Mesenchymal stem cell (in vitro differentiated cells and primary cell): Measurements from ENCODE around the gene POLK.
A peak's percentile ranks its signal among the peaks of the same experiment; 100 is the strongest.

ENCODE experiments used
- DNase-seq: peaks from one replicate; pipeline ENCODE4 v3.0.0-alpha.2; 2013
- H2AFZ ChIP-seq: one replicate; pipeline ENCODE4 v1.6.1; 2013; ENCODE audit warnings: low read depth, mild to moderate bottlenecking, control low read depth, inconsistent platforms, low read length, moderate library complexity
- H2AK5ac ChIP-seq: 2 replicates; pipeline ENCODE4 v1.6.1; 2013; ENCODE audit warnings: low read length, moderate library complexity, mild to moderate bottlenecking, inconsistent platforms; ENCODE audit not compliant: severe bottlenecking
- H2BK120ac ChIP-seq: one replicate; pipeline ENCODE4 v1.6.1; 2013; ENCODE audit warnings: low read depth, mild to moderate bottlenecking, inconsistent platforms, low read length, moderate library complexity
- H2BK12ac ChIP-seq, 2 experiments: one replicate each; pipeline ENCODE4 v1.6.1; 2013; ENCODE audit warnings: inconsistent platforms in 2 of 2, low read length in 2 of 2, mild to moderate bottlenecking in 2 of 2, moderate library complexity in 2 of 2, control low read depth in 1 of 2
- H2BK15ac ChIP-seq: one replicate; pipeline ENCODE4 v1.6.1; 2013; ENCODE audit warnings: mild to moderate bottlenecking, low read depth, inconsistent platforms; ENCODE audit not compliant: poor library complexity, severe bottlenecking
- H2BK5ac ChIP-seq: 2 replicates; pipeline ENCODE4 v1.6.1; 2013; ENCODE audit warnings: low read depth, mild to moderate bottlenecking, low read length, control low read depth, inconsistent platforms; ENCODE audit not compliant: poor library complexity, severe bottlenecking
- H3K14ac ChIP-seq, 2 experiments: one replicate each; pipeline ENCODE4 v1.6.1; 2013; ENCODE audit warnings: inconsistent platforms in 2 of 2, low read length in 2 of 2, control low read depth in 1 of 2, mild to moderate bottlenecking in 1 of 2, moderate library complexity in 1 of 2
- H3K18ac ChIP-seq, 2 experiments: one replicate each; pipeline ENCODE4 v1.6.1; 2013; ENCODE audit warnings: inconsistent platforms in 2 of 2, low read length in 2 of 2, control low read depth in 1 of 2, low read depth in 1 of 2, mild to moderate bottlenecking in 1 of 2
- H3K23ac ChIP-seq, 2 experiments: one replicate each; pipeline ENCODE4 v1.6.1; 2013; ENCODE audit warnings: inconsistent platforms in 2 of 2, low read length in 2 of 2, mild to moderate bottlenecking in 2 of 2, moderate library complexity in 2 of 2, control low read depth in 1 of 2
- H3K27ac ChIP-seq: 2 replicates; pipeline ENCODE4 v1.5.1; 2013; ENCODE audit warnings: mild to moderate bottlenecking, moderate library complexity, low read length, control low read depth, inconsistent platforms; ENCODE audit not compliant: poor library complexity, severe bottlenecking
- H3K27me3 ChIP-seq, 2 experiments: 2 replicates each; pipeline versions ENCODE4 v1.6.1 to v1.7.0; 2013; ENCODE audit warnings: low read length in 2 of 2, mild to moderate bottlenecking in 2 of 2, moderate library complexity in 2 of 2, control low read depth in 1 of 2, inconsistent platforms in 1 of 2; ENCODE audit not compliant: control insufficient read depth in 1 of 2, insufficient read depth in 1 of 2
- H3K36me3 ChIP-seq, 2 experiments: 2 replicates each; pipeline versions ENCODE4 v1.6.1 to v1.7.0; 2013; ENCODE audit warnings: low read length in 2 of 2, control low read depth in 1 of 2, inconsistent platforms in 1 of 2, low read depth in 1 of 2, mild to moderate bottlenecking in 1 of 2; ENCODE audit not compliant: insufficient read depth in 2 of 2, control insufficient read depth in 1 of 2
- H3K4ac ChIP-seq, 2 experiments: one replicate each; pipeline ENCODE4 v1.6.1; 2013; ENCODE audit warnings: inconsistent platforms in 2 of 2, low read length in 2 of 2, mild to moderate bottlenecking in 2 of 2, moderate library complexity in 2 of 2, control low read depth in 1 of 2, low read depth in 1 of 2
- H3K4me1 ChIP-seq: 2 replicates; pipeline ENCODE4 v1.6.1; 2013; ENCODE audit warnings: low read depth, low read length, control low read depth; ENCODE audit not compliant: control insufficient read depth, insufficient read depth
- H3K4me2 ChIP-seq: 2 replicates; pipeline ENCODE4 v1.6.1; 2013; ENCODE audit warnings: low read length, mild to moderate bottlenecking, inconsistent platforms; ENCODE audit not compliant: poor library complexity, severe bottlenecking
- H3K4me3 ChIP-seq, 2 experiments: 2 replicates each; pipeline versions ENCODE4 v1.5.1 to v1.7.0; 2013; ENCODE audit warnings: low read length in 2 of 2, mild to moderate bottlenecking in 2 of 2, control low read depth in 1 of 2, low read depth in 1 of 2; ENCODE audit not compliant: insufficient read depth in 1 of 2
- H3K79me1 ChIP-seq: replicated peaks from 2 replicates; pipeline ENCODE4 v1.6.1; 2013; ENCODE audit warnings: mild to moderate bottlenecking, control low read depth, low read length, inconsistent platforms; ENCODE audit not compliant: poor library complexity, severe bottlenecking
- H3K9ac ChIP-seq: 2 replicates; pipeline ENCODE4 v1.7.0; 2013; ENCODE audit warnings: mild to moderate bottlenecking, low read length, moderate library complexity
- H3K9me3 ChIP-seq: 2 replicates; pipeline ENCODE4 v1.7.0; 2013; ENCODE audit warnings: mild to moderate bottlenecking, low read length; ENCODE audit not compliant: control insufficient read depth
- H4K8ac ChIP-seq: one replicate; pipeline ENCODE4 v1.6.1; 2013; ENCODE audit warnings: inconsistent platforms, mild to moderate bottlenecking, low read length, moderate library complexity
- H4K91ac ChIP-seq: one replicate; pipeline ENCODE4 v1.6.1; 2013; ENCODE audit warnings: mild to moderate bottlenecking, low read length, inconsistent platforms
- WGBS: methylation state at CpG from one replicate; pipeline ENCODE4 v1.1.7; 2013; ENCODE audit warnings: mixed read lengths; 5-methylcytosine and 5-hydroxymethylcytosine counted together

Gene POLK

DNA sequence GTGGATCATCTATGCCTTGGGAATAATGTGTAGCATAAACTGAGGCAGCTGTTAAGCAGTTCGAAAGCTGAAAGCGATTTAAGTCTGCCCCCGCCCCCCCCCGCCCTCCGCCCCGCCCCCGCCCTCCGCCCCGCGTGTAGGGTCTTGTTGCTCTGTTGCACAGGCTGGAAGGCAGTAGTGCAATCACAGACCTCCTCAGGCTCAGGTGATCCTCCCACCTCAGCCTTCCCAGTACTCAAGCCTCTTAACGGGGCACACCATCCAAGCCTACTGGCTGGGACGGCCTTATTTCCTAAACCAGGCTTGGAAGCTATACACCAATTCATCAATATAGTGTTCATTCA lies 100.5 kb downstream of the POLK start:
- Histone ChIP-seq H4K91ac (no peak overlapping the region), H2BK120ac (no peak overlapping the region), H2AFZ (no peak overlapping the region), H3K27me3 (no peaks in the 10 kb centered on the region), H3K4ac (no peak overlapping the region), H3K4me3 (peak overlapping the region in 1 of 2 experiments; percentile 83), H2BK15ac (no peak overlapping the region), H3K79me1 (peaks cover 6% of the 10 kb centered on the region), H3K14ac (no peak overlapping the region), H3K9me3 (no peaks in the 10 kb centered on the region), H3K18ac (peak overlapping the region in 1 of 2 experiments; percentile 86), H3K27ac (no peak overlapping the region), H2BK12ac (no peak overlapping the region), H3K4me1 (peaks cover 5% of the 10 kb centered on the region), H3K9ac (peak overlapping the region; percentile 84), H2AK5ac (no peak overlapping the region), H4K8ac (no peak overlapping the region), H3K23ac (no peak overlapping the region), H3K36me3 (no peaks in the 10 kb centered on the region), H2BK5ac (no peak overlapping the region), H3K4me2 (no peak overlapping the region)
- no peak for DNase-seq
- 30% methylated on average over 8 of the region's 12 CpGs for WGBS

DNA sequence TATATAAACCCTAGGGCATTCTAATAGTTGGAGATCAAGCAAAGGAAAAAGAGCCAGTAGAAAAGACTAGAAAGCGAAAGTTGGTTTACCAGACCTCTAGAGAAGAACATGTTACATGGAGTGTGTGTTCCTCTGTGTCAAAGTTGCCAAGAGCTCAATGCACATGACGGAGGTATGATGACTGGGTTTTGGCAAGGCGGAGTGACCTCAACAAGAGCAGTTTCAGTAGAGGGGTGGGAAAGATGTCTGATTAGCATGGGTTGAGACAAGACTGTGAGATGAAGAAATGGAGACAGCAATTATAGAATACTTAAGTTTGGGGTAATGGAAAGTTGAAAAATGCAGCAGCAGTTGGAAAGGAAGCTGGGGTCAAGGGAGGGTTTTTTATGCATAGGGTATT lies 101.2 kb downstream of the POLK start:
- peaks cover 9% of the 10 kb centered on the region for H3K4me1 ChIP-seq
- H3K9ac ChIP-seq, result no peak overlapping the region
- H4K8ac ChIP-seq, result no peak overlapping the region
- H3K18ac ChIP-seq, result no peak overlapping the region
- no peak overlapping the region for H2AK5ac ChIP-seq
- peaks cover 8% of the 10 kb centered on the region for H3K79me1 ChIP-seq
- no peak overlapping the region for H3K4ac ChIP-seq
- no peak overlapping the region for H3K4me2 ChIP-seq
- peak overlapping the region in 1 of 2 experiments; percentile 9 for H3K23ac ChIP-seq
- no peak overlapping the region for H3K4me3 ChIP-seq
- H3K27me3 ChIP-seq, result no peaks in the 10 kb centered on the region
- H2BK5ac ChIP-seq, result no peak overlapping the region
- H3K9me3 ChIP-seq, result no peaks in the 10 kb centered on the region
- WGBS, result 97% methylated on average over 3 of the region's 3 CpGs
- no peak overlapping the region for H3K14ac ChIP-seq
- H2AFZ ChIP-seq, result no peak overlapping the region
- no peak overlapping the region for H4K91ac ChIP-seq
- H2BK12ac ChIP-seq, result peak overlapping the region; percentile 49 to 61
- no peak overlapping the region for H2BK15ac ChIP-seq
- H3K36me3 ChIP-seq, result no peaks in the 10 kb centered on the region
- no peak for DNase-seq
- H3K27ac ChIP-seq, result no peak overlapping the region
- H2BK120ac ChIP-seq, result no peak overlapping the region

DNA sequence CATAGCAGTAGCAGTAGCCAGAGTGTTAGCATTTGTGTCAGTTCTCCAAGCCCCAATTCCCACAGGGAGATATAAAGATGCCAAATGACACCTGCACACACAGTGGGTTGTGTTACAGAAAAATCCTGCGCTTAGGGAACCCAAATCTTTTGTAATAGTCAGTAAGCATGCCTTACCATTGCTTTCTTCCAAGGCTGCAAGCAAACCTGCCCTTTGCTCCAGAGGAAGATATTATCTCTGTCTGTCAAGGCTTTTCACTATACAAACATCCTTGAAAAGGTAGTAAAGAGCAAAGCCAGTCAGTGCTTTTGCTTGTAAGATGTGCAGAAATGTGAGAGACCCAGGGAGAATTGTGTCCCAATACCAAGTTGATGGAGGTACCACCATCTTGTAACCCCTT lies 102.5 kb downstream of the POLK start:
- H3K4me1 ChIP-seq, result peaks cover 9% of the 10 kb centered on the region
- H3K79me1 ChIP-seq, result peaks cover 8% of the 10 kb centered on the region
- no peaks in the 10 kb centered on the region for H3K27me3 ChIP-seq
- no peak overlapping the region for H3K4ac ChIP-seq
- no peak overlapping the region for H3K4me3 ChIP-seq
- no peak overlapping the region for H2BK5ac ChIP-seq
- H2BK120ac ChIP-seq, result no peak overlapping the region
- no peak overlapping the region for H3K9ac ChIP-seq
- 95% methylated on average over 1 of the region's 1 CpG for WGBS
- H3K23ac ChIP-seq, result no peak overlapping the region
- H3K4me2 ChIP-seq, result no peak overlapping the region
- H2AFZ ChIP-seq, result no peak overlapping the region
- H3K36me3 ChIP-seq, result no peaks in the 10 kb centered on the region
- peak overlapping the region; percentile 32 for H2AK5ac ChIP-seq
- no peak overlapping the region for H4K8ac ChIP-seq
- no peak overlapping the region for H2BK12ac ChIP-seq
- H3K27ac ChIP-seq, result no peak overlapping the region
- no peak overlapping the region for H2BK15ac ChIP-seq
- no peak for DNase-seq
- no peak overlapping the region for H3K18ac ChIP-seq
- H3K14ac ChIP-seq, result no peak overlapping the region
- H4K91ac ChIP-seq, result no peak overlapping the region
- no peaks in the 10 kb centered on the region for H3K9me3 ChIP-seq

DNA sequence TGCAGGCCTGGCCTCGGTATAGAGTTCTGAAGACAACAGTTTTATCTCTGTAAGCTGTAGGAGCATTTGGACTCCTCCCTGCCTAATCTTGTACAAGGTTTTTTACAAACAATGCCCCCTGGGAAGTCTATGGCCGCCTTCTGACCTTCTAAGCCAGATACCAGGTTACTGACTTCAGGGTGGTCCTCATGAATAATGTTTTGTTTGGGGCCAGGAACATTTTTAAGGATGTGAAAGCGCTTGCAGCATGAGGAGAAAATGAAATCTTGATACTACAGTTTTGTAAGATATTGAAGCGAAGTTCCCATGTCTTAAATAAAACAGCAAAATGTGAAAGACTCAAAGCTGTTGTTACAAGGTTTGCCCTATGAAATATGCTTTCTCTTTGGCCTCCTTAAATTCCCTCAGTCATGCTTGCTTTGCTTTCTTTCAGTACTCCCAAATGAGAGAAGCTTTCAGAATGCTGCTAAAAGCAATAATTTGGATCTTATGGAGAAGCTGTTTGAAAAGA lies 104.7 kb downstream of the POLK start:
- H2BK5ac ChIP-seq, result no peak overlapping the region
- WGBS, result 74% methylated on average over 3 of the region's 4 CpGs
- peaks cover 6% of the 10 kb centered on the region for H3K4me1 ChIP-seq
- peaks cover 7% of the 10 kb centered on the region for H3K79me1 ChIP-seq
- no peak overlapping the region for H3K18ac ChIP-seq
- H3K36me3 ChIP-seq, result no peaks in the 10 kb centered on the region
- H4K91ac ChIP-seq, result no peak overlapping the region
- no peak overlapping the region for H2AFZ ChIP-seq
- H3K9me3 ChIP-seq, result no peaks in the 10 kb centered on the region
- H3K4me3 ChIP-seq, result no peak overlapping the region
- no peak overlapping the region for H2BK120ac ChIP-seq
- no peak overlapping the region for H3K23ac ChIP-seq
- H3K27me3 ChIP-seq, result no peaks in the 10 kb centered on the region
- H2AK5ac ChIP-seq, result no peak overlapping the region
- H3K4me2 ChIP-seq, result no peak overlapping the region
- H2BK15ac ChIP-seq, result no peak overlapping the region
- no peak overlapping the region for H4K8ac ChIP-seq
- no peak overlapping the region for H3K27ac ChIP-seq
- peak; percentile 20 for DNase-seq
- H3K4ac ChIP-seq, result no peak overlapping the region
- H3K14ac ChIP-seq, result no peak overlapping the region
- H2BK12ac ChIP-seq, result no peak overlapping the region
- no peak overlapping the region for H3K9ac ChIP-seq
